Neutrophil (primary cell): ENCODE measurements around the gene DVL1.

Experiments used
- H3K27ac ChIP-seq: fragments of 200-600 bp; sonication (generic); 2 replicates; pipeline ENCODE4 v1.5.1; 2016; ENCODE audit warnings: mild to moderate bottlenecking, moderate library complexity
- H3K27me3 ChIP-seq: fragments of 200-600 bp; sonication (generic); 2 replicates; pipeline ENCODE4 v1.6.0; 2016; ENCODE audit warnings: mild to moderate bottlenecking
- H3K36me3 ChIP-seq: fragments of 200-600 bp; sonication (generic); 2 replicates; pipeline ENCODE4 v1.5.1; 2017
- H3K4me1 ChIP-seq, 2 experiments: fragments of 200-600 bp in 1 of 2; sonication (generic) in 1 of 2; 1 replicate in 1 of 2; 2 replicates in 1 of 2; pipeline versions ENCODE4 v1.5.1 to v1.6.1; 2013 to 2016; ENCODE audit warnings: low read depth in 1 of 2, low read length in 1 of 2, mild to moderate bottlenecking in 1 of 2, moderate library complexity in 1 of 2; ENCODE audit not compliant: control insufficient read depth in 1 of 2, insufficient read depth in 1 of 2
- H3K4me3 ChIP-seq, 2 experiments: fragments of 200-600 bp in 1 of 2; sonication (generic) in 1 of 2; 1 replicate in 1 of 2; 2 replicates in 1 of 2; pipeline ENCODE4 v1.5.1; 2013 to 2016; ENCODE audit warnings: low read depth in 1 of 2, low read length in 1 of 2, mild to moderate bottlenecking in 1 of 2, moderate library complexity in 1 of 2
- H3K9me3 ChIP-seq: fragments of 200-600 bp; sonication (generic); 2 replicates; pipeline ENCODE4 v1.5.1; 2016
- CTCF ChIP-seq: fragments of 200-600 bp; sonication (generic); IDR thresholded peaks from 2 replicates; pipeline ENCODE4 v1.5.1; 2016; ENCODE audit warnings: antibody characterized with exemption

Gene DVL1

GRCh38 chr1:1376551-1377226 lies 27.5 kb upstream of the DVL1 start:
- Histone ChIP-seq H3K4me3 (no peak overlapping the region), H3K27ac (peak overlapping the region; percentile 89), H3K27me3 (no peaks in the 10 kb centered on the region), H3K4me1 (peaks cover 17 to 23% of the 10 kb centered on the region in 2 experiments), H3K36me3 (peaks cover 24% of the 10 kb centered on the region), H3K9me3 (no peaks in the 10 kb centered on the region)
- TF ChIP-seq CTCF = no peak

GRCh38 chr1:1374929-1375662 lies 25.9 kb upstream of the DVL1 start, which contains the start of gene AURKAIP1:
Gene AURKAIP1, minus strand, starts transcription at chr1:1375207. Its CDS starts 451 bp downstream, at chr1:1374756.
- peak within 1 kb of the TSS; percentile 92 to 93 for H3K4me3 ChIP-seq
- peaks cover 20 to 28% of the 10 kb centered on the region in 2 experiments for H3K4me1 ChIP-seq
- no peaks in the 10 kb centered on the region for H3K27me3 ChIP-seq
- H3K27ac ChIP-seq = peak within 1 kb of the TSS; percentile 89
- peaks cover 20% of the 10 kb centered on the region for H3K36me3 ChIP-seq
- peak; percentile 59 for TF ChIP-seq CTCF
- H3K9me3 ChIP-seq = no peaks in the 10 kb centered on the region

- no peak for TF ChIP-seq CTCF
- peak overlapping the region; percentile 89 for H3K27ac ChIP-seq
- H3K4me1 ChIP-seq = peaks cover 20 to 28% of the 10 kb centered on the region in 2 experiments
- peak overlapping the region; percentile 92 to 93 for H3K4me3 ChIP-seq
- H3K36me3 ChIP-seq = peaks cover 20% of the 10 kb centered on the region
- no peaks in the 10 kb centered on the region for H3K9me3 ChIP-seq
- peaks cover 3% of the 10 kb centered on the region for H3K27me3 ChIP-seq
These were observed 25.3 kb upstream of the DVL1 start for GRCh38 chr1:1374589-1374928.

- Histone ChIP-seq H3K36me3 (peaks cover 20% of the 10 kb centered on the region), H3K4me3 (peak overlapping the region; percentile 92 to 93), H3K4me1 (peaks cover 20 to 28% of the 10 kb centered on the region in 2 experiments), H3K9me3 (no peaks in the 10 kb centered on the region), H3K27me3 (peaks cover 8% of the 10 kb centered on the region), H3K27ac (peak overlapping the region; percentile 89)
- no peak for TF ChIP-seq CTCF
These were observed 24.8 kb upstream of the DVL1 start for GRCh38 chr1:1373815-1374588.

GRCh38 chr1:1373051-1373814 lies 24.0 kb upstream of the DVL1 start:
- Histone ChIP-seq H3K9me3 (no peaks in the 10 kb centered on the region), H3K4me1 (peaks cover 20 to 28% of the 10 kb centered on the region in 2 experiments), H3K27me3 (peaks cover 16% of the 10 kb centered on the region), H3K4me3 (no peak overlapping the region), H3K27ac (peak overlapping the region; percentile 4), H3K36me3 (peaks cover 20% of the 10 kb centered on the region)
- TF ChIP-seq CTCF = no peak
